Renal cortical epithelial cell (primary cell): ENCODE measurements around the gene CDH11. TPM values are rescaled to one million over a fixed set of nuclear protein-coding genes. Genes with fewer than 3 reads are reported as not detected.

Source experiments
- DNase-seq: peaks from one replicate; pipeline ENCODE4 v3.0.0-alpha.2; 2011; ENCODE audit warnings: low read depth
- total RNA-seq: library from RNA; depleted of rRNA; stranded (reverse); fragments of >200 nt; gene quantifications from 2 replicates; pipeline ENCODE4 v1.2.3, GENCODE V29; 2014

Gene CDH11
- total RNA-seq, 1 donor from 2014 or later = 3.1 TPM

DNA sequence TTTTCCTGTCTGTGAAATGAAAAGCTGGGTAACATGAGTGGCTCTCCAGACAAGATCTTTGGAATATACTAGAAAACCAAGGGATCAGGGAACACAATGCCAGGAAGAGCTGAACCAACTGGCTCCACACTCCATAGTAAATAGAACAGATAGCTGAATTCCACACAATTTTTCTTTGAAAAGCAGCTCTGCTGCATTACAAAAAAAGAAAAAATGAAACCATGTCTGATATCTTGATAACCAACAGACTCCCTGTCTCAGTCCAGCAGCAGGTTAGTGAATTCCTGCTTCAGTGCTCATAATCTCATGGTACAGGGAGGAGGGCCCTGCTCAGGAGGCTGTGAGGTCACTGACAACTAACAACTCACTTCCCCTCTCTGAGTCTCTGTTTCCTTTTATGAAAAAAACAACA lies 97.1 kb downstream of the CDH11 start:
- DNase-seq = no peak

DNA sequence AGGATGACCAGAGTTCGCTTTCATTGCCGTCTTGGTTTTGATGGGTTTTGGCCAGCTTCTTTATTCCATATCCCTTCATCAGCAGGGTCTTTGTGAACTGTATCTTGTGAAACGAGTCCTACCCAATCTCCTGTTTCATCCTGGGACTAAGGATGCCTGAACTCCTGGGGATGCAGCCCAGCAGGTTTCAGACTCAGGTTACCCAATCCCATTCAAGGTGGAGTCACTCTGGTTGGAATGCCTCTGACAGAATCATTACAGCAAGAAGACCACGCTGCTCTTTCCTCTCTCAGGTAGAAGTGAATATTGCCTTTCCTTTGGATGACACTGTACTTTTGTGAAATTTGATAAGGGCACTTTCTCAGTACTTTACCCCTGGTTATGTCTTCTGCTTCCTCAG lies 98.1 kb downstream of the CDH11 start:
- no peak for DNase-seq

DNA sequence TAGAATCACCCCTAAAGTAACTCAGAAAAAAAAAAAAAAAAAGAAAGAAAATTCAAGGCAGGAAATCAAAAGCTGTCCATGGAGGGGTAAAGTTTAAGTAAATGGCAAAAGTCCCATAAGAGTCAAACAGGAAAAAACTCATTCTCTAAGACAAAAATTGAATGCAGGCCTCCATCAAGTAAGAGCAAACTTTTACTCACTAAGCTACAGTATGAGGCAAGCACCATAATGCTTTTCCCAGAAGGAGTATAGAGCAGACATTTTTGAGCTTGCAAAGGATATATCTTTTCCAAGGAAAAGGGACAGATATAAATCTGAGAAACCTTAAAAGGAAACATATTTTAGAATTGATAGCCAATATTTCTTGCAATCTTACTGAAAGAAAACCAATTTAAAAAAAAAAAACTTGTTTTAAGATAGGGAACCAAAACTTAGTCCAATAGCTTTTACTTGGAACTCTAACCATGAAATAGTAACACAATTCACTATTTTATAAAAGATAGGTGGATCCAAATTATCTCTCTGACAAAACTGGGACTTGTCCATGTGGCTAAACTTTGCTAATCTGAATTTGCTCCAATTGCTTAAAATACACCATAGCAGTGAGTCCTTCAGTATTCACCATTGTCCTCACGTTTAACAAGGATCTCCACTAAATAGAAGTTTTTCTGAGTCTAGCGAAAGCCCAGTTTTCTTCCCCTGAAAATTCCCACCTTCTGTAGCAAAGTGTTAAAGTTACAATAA lies 99.8 kb downstream of the CDH11 start:
- DNase-seq = no peak

DNA sequence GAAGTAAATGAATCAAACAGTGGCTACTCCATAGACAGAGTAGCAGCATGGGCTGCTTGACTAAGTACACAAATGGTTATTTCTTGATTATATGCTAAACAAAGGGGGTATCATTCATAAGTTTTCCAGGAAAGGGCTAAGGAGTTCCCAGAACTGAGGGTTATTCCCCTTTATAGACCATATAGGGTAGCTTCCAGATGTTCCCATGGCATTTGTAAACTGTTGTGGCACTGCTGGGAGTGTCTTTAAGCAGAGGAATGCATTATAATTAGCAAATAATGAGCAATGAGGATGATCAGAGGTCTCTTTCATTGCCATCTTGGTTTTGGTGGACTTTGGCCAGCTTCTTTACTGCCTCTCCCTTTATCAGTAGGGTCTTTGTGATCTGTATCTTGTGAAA lies 105.1 kb downstream of the CDH11 start:
- no peak for DNase-seq

DNA sequence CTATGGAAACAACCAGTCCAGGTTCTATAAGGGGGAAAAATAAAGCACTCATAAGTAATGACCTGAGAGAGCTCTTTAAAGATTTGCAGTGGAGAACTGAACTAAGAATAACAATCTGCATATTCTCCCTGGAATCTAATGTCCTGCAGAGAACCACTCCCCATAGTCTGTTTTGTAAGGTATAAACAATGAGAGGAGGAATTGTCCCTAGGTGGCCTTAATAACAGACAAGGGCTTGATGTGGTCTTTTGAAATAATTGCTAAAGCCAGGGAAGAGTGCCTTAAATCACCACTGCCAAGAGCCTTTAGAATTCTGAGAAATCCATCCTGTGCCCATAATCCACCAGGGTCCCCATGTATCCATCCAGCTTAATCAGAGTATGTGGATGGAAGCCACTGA lies 106.3 kb downstream of the CDH11 start:
- no peak for DNase-seq

DNA sequence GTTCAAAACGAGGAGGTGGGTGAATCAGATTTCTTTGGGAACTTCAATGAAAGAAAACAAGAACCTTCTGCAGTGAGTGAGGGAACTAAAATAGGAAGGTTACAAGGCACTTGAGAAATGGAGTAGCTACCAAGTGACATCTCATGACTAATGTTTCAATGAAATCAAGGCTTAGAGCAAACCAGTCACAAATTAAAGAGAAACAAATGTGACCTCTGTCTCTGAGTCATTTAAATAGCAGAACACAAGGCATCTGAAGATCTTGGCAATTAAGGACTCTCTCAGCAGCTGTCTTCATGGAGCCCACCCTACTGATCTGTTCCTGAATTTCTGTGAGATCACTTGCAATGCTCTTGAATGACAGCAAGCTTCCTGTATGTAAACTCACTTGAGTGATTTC lies 109.5 kb downstream of the CDH11 start:
- no peak for DNase-seq

DNA sequence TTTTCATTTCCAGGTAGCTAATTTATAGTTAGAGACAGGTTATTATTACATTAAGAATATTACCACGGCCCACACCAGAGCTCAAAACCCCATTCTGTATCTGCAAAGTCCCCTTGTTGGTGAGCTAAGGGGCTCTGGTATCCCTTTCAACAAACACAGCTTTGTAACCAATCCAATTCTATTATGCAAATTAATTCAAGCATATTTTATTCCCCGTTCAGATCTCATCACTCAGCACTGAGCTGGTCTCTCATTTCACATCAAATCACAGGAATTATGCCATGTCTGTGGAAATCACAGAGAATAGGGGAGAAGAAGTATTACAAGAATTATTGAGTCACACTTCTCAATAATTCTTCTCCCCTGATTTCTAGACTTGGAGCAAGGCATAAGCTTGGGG lies 111.7 kb downstream of the CDH11 start:
- DNase-seq = no peak

DNA sequence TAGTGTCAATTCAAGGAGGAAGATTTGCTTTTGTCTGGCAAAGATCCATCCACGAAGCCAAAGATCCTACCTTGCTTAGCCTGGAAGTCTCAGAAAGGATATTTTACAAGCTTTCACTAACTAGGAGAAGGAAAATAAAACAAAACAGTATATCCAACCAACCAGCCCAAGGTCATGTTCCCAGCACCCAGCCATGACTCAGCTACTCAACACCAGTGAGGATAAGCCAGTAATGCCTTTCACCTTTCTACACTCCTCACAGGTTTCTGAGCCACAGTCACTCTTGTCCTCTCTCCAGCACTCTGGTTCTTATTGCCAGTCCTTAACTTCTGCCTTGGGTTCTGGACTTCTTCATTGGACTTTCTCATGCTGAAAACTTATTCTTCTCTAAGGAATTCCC lies 116.2 kb downstream of the CDH11 start:
- DNase-seq = no peak

DNA sequence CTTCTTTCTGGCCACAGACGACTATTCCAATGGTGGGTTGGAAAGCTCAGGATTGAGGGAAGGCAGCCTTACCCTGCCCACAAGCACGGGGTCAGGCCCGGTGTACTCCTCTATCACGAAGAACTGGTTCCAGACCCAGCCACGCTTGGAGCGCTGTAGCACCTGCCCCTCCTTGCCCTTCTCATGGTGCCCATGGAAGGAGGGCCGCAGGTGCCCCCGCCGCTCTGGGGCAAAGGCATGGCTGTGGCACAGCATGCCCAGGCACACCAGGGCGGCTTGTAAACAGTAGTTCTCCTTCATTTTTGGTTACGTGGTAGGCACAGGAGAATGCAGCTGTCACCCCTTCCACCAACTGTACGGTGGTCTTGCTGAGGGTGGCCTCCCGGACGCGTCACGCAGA lies 117.3 kb downstream of the CDH11 start:
- no peak for DNase-seq

DNA sequence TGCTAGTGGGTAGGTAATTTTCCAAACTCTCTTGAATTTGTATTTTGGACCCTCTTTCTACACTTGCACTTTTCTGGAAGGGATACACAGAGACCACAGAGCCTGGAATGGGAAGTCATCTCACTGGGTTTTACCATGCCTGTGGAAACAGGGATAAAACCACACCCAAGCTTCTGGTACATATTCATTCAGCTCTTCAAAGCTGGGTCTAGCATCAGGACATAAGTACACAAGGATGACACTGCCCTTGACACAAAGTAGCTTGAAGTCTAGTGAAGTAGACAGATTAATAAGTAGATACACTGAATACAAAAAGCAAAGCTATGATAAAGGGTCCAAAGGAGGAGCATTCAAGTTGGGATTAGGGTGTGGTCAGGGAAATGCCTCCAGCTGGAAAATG lies 118.2 kb downstream of the CDH11 start:
- no peak for DNase-seq

DNA sequence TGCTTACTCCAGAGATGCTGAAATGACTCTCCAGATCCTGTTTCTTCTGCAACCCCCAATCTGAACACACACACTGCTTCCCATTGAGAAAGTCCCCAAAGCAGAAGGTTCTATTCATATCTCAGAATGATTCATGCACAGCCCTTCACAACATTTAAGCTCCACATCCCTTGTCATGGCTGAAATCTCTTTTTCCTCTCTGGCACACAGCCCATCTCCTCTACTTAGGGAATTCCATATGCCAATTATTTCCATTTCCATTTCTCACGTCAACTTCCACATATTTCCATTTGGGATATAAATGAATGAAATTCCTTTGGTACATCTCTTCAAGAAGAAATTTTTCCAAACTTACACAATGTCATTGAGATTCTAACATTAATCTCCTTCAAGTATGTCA lies 119.6 kb downstream of the CDH11 start:
- no peak for DNase-seq

DNA sequence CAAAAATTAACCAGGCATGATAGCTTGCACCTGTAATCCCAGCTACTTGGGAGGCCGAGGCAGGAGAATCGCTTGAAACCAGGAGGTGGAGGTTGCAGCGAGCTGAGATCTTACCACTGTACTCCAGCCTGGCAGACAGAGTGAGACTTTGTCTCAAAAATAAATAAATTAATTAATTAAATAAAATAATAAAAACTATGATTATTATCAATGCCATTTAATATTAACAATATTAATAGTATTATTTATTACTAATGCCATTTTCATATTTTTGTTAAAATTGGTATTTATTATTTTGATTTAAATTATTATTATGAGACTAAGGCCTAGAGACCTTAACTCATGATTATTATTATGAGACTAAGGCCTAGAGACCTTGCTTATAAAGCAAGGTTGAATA lies 121.2 kb downstream of the CDH11 start:
- DNase-seq = no peak

DNA sequence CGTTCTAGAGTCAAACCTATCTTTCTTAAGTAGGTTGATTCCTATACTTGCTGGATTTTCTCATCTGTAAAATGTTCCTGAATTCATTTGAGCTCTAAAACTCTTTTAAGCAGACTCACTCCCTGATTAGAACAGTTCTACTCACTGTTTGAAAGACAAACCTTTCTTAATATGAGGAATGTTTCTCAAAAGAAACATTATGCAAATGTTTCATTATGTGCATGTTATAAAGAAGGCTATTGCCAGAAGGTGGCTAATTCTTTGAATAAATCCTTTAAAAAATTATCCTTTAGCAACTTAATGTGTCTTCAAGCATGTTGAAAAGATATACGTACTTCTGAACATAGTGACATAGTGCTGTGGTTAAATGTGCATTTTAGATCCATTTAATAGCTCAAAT lies 124.1 kb downstream of the CDH11 start:
- no peak for DNase-seq

DNA sequence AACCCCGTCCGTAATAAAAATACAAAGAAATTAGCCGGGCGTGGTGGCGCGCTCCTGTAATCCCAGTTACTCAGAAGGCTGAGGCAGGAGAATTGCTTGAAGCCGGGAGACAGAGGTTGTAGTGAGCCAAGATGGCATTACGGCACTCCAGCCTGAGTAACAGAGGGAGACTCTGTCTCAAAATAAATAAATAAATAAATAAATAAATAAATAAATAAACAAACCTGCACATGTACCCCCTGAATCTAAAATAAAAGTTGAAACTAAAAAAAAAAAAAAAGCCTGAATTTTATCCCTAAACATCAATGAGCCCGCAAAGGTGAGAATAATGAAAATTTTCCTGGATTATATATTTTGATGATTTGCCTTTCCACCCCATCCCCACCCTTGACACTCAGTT lies 124.7 kb downstream of the CDH11 start:
- no peak for DNase-seq

DNA sequence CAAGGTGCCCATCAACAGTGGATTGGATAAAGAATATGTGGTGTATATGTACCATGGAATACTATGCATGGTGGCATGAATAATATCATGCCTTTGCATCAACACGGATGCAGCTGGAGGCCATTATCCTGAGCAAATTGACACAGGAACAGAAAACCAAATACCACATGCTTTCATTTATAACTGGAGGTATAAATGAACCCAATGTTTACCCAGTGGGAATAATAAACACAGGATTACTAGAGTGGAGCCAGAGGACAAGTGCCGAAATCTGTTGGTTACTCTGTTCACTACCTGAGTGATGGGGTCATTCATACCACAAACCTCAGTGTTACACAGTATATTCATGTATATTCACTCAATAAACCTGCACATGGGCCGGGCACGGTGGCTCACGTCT lies 125.2 kb downstream of the CDH11 start:
- DNase-seq = no peak

DNA sequence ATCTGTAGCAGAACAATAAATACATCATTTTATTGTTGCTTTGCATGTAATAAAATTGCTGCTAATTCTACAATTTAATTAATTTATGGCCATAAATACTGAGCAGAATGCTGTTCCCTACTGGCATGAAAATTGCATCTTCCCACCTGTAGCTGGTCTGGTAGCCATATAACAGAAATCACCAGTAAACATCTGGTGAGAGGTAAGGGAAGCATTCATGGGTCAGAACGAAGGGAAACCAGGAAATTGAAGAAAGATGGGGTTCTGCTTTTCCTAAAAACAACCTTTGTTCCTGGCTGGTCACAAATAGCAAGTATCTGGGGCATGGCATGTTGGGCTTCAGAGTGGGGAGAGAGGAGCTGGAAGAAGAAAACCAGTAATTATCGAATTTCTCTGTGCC lies 128.4 kb downstream of the CDH11 start:
- DNase-seq = no peak

DNA sequence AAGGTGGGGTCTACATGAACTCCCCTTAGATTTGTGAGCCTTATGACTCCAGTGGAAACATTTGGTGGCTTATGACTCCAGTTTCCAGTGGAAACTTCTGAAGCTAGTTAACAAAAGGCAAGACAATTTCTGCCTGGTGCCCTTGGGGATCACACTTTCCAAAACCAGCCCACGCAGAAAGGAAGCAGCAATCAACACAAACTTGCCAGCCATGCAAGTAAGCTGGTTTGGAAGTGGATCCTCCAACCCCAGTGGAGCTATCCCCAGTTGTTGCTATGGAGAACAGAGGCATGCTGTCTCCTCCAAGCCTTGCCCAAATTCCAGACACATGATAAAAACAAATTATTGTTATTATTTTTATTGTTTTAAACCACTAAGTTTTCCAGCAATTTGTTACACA lies 130.9 kb downstream of the CDH11 start:
- no peak for DNase-seq

DNA sequence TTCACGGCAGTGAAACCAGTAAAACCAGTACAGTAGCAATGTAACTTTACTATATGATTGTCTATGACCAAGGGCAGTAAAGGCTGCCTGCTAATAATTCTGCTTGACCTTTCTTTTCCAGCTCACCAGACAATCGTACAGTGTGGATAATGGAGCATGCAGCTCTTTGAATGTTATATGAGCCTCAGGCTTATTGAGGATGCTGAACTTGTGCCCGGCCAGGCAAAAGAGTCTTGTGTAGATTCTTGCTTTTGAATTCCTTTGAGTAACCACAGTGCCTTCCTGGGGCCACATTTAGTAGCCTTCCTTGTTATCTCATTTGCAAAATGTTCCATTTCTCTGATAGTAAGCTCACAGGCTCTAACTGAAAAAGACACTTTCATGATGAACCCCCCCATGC lies 131.8 kb downstream of the CDH11 start:
- no peak for DNase-seq

DNA sequence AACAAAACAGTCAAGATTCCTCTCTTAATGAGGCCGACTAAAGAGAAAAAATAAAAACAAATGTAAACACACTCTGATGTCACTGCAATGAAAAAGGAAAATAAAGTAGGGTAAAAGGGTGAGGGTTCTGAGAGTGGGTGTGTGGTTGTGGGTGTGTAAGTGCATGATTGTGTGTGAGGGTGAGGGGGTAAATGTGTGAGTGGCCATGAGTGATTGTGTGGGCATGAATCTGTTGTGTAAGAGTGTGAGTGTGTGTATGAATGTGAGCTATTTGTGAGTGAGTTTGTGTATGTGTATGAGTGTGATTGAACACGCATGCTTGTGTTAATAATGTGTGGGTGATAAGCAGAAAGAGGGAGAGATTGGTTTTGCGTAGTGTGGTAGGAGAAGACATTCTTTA lies 132.8 kb downstream of the CDH11 start:
- no peak for DNase-seq

DNA sequence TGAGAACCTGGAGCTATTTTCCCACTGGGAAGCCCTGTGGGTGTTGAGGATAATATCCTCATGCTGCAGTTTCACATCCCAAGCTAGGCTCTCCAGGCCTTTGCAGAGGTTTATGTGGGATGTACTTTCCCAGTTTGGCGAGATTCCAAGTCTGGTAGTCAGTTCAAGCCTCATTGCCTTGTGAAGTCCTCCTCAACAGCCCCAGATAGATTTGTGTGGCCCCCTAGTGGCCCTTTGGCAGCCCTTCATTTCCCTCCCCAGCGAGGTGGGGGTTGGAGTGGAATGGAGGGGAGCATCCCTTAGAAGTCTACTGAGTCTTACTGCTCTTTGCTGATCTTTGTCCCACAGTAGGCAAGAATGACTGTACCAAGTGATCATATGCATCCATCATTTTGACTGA lies 137.9 kb downstream of the CDH11 start:
- peak; percentile 45 for DNase-seq

DNA sequence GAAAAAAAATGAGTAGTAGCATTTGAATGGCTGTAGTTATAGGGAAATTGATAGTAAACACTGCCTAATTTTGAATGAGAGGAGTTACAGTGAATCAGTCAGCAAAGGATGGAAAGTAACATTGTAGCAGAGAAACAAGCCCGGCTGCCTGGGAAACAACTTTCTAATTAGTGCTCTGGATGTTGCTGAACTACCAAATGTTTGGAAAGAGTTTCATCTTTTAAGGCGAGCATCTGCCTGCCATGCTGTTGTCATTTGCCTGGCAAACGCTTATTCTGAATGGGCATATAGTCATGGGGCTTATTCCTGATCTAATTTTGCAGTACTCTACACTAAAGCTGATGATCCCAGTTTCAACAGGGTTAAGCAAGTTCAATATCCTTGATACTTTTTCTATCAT lies 138.6 kb downstream of the CDH11 start:
- no peak for DNase-seq

DNA sequence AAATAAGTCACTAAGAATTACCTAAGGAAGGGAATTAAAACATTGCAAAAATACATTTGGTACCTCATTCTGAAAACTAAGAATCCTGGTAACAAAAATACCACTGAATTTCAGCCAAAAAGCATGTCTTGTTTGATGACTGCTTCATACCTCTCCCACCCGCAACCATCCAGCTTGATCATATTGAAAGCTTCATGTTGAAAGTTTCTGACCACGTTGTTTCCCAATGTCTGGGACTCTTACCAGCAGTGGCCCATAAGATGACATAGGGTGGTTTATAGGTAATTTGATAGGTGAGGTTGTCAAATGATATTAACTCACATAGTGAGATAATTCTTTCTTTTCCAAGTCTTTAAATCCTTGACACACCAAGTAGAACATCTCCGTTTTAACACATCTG lies 139.3 kb downstream of the CDH11 start:
- DNase-seq = no peak

DNA sequence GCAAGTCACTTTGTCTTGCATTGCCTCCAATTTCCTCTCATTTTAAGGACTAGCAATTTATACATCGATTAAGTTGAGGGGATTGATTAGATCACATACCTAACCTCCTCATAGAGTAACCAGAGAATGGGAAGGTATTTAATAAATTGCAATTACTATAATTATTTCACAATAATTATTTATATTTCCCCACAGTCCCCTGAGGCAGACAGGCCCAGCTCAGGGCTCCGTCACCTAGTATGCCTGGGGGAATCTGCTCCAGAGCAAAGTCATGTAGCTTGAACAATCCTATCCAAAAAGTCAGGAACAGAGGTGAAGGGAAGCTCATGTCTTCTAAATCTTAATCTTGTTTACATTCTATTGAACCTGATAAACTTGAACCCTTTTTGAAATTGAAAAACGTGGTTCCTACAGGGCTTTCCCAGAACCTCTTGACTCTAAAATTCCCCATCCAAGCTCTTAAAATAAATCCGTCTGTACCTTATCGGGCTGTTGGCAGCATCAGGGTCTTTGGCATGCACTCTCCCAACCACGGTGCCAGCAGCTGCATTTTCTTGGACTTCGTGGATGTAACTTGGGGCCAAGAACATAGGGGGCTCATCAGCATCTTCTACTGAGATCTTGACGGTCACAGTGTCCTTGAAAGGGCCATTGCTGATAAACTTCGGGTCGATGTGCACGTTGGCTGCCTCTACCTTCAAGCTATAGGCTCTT lies 140.1 kb downstream of the CDH11 start:
- DNase-seq = no peak
